Astrocyte (in vitro differentiated cells and primary cell): Measurements from ENCODE around the gene RANBP17. TPM values are rescaled to one million over a fixed set of nuclear protein-coding genes. Genes with fewer than 3 reads are reported as not detected.
A peak's percentile ranks its signal among the peaks of the same experiment; 100 is the strongest.
"Not testable (repeated sequence)": the region's sequence is repeated elsewhere in the genome, so short reads cannot be mapped to it uniquely, and the experiment has no call there.

ENCODE experiments used
- DNase-seq: peaks from one replicate; pipeline ENCODE4 v3.0.0-alpha.2; 2010; ENCODE audit warnings: low read depth
- FAIRE-seq: peaks from 2 replicates; lab custom pipeline; 2011; peaks lifted over from hg19 to GRCh38; lab: Jason Lieb, UNC
- H2AFZ ChIP-seq: 2 replicates; pipeline ENCODE4 v1.6.0; 2012; ENCODE audit warnings: low read depth, low read length, inconsistent platforms
- H3K27ac ChIP-seq: 2 replicates; pipeline ENCODE4 v1.5.1; 2011; ENCODE audit warnings: low read depth, low read length, inconsistent platforms
- H3K27me3 ChIP-seq: 2 replicates; pipeline ENCODE4 v1.6.0; 2011; ENCODE audit warnings: low read length, inconsistent platforms; ENCODE audit not compliant: insufficient read depth
- H3K36me3 ChIP-seq: 2 replicates; pipeline ENCODE4 v1.5.1; 2011; ENCODE audit warnings: low read length, inconsistent platforms; ENCODE audit not compliant: insufficient read depth
- H3K4me1 ChIP-seq: 2 replicates; pipeline ENCODE4 v1.5.1; 2011; ENCODE audit warnings: low read length, inconsistent platforms; ENCODE audit not compliant: insufficient read depth
- H3K4me2 ChIP-seq: 2 replicates; pipeline ENCODE4 v1.6.0; 2012; ENCODE audit warnings: low read length, inconsistent platforms
- H3K4me3 ChIP-seq: 2 replicates; pipeline ENCODE4 v1.5.1; 2011; ENCODE audit warnings: low read depth, mild to moderate bottlenecking, low read length, inconsistent platforms; ENCODE audit not compliant: insufficient read depth
- H3K79me2 ChIP-seq: 2 replicates; pipeline ENCODE4 v1.6.0; 2012; ENCODE audit warnings: mild to moderate bottlenecking, low read length, inconsistent platforms; ENCODE audit not compliant: insufficient read depth
- H3K9ac ChIP-seq: 2 replicates; pipeline ENCODE4 v1.6.0; 2012; ENCODE audit warnings: mild to moderate bottlenecking, low read length, inconsistent platforms
- H3K9me3 ChIP-seq: 2 replicates; pipeline ENCODE4 v1.5.1; 2012; ENCODE audit warnings: low read depth, mild to moderate bottlenecking, low read length, inconsistent platforms; ENCODE audit not compliant: insufficient read depth
- H4K20me1 ChIP-seq: 2 replicates; pipeline ENCODE4 v1.6.0; 2012; ENCODE audit warnings: low read length, inconsistent platforms; ENCODE audit not compliant: insufficient read depth
- H3K27ac Mint-ChIP-seq: one replicate; pipeline ENCODE4 v1.8.0; 2021; ENCODE audit warnings: mild to moderate bottlenecking, mixed read lengths; ENCODE audit not compliant: unreplicated experiment
- H3K27me3 Mint-ChIP-seq: one replicate; pipeline ENCODE4 v1.8.0; 2021; ENCODE audit warnings: low read depth, mixed read lengths; ENCODE audit not compliant: unreplicated experiment
- H3K36me3 Mint-ChIP-seq: one replicate; pipeline ENCODE4 v1.8.0; 2021; ENCODE audit warnings: low read depth, mixed read lengths; ENCODE audit not compliant: unreplicated experiment
- H3K4me1 Mint-ChIP-seq: one replicate; pipeline ENCODE4 v1.8.0; 2021; ENCODE audit warnings: low read depth, mixed read lengths; ENCODE audit not compliant: unreplicated experiment
- H3K4me3 Mint-ChIP-seq: one replicate; pipeline ENCODE4 v1.8.0; 2021; ENCODE audit warnings: mild to moderate bottlenecking, moderate library complexity, mixed read lengths; ENCODE audit not compliant: unreplicated experiment
- H3K9me3 Mint-ChIP-seq: one replicate; pipeline ENCODE4 v1.8.0; 2021; ENCODE audit warnings: mild to moderate bottlenecking, mixed read lengths; ENCODE audit not compliant: unreplicated experiment
- EZH2 ChIP-seq: IDR thresholded peaks from 2 replicates; pipeline ENCODE4 v1.6.1; 2012; ENCODE audit warnings: mild to moderate bottlenecking, low read length, inconsistent platforms; ENCODE audit not compliant: insufficient read depth
- total RNA-seq: library from RNA; stranded (reverse); gene quantifications from 2 replicates; pipeline ENCODE4 v1.2.1, GENCODE V29; 2021
- TF ChIP-seq, protein P1 (sequence below): IDR thresholded peaks from 2 replicates; pipeline ENCODE4 v1.5.1; 2011; ENCODE audit warnings: low read depth, mild to moderate bottlenecking, inconsistent platforms, low read length, moderate library complexity; ENCODE audit not compliant: insufficient read depth

Gene RANBP17
- total RNA-seq, 1 donor from 2014 or later, result 16.2 TPM

DNA sequence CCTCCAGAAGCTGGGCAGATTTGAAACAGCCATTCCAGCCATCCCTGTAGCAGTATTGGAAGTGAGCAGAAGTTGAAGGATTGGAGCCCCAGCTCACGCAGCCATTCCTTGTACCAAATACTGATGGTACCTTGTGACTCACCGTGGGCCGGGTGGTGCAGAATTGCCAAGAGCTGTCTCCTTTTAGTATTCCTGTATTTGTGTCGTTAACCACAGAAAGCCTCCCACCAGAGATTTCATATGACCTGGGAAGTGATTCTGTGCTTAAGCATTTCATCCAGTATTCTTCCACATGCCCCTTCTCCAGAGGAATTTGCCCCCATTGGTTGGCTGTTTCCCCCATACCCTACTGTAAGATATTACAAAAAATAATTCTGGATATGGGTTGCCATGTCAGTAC, 429.6 kb downstream of the RANBP17 start:
- no peak for FAIRE-seq
- Mint-ChIP-seq H3K4me3 (no peak overlapping the region), H3K27me3 (no peaks in the 10 kb centered on the region)

DNA sequence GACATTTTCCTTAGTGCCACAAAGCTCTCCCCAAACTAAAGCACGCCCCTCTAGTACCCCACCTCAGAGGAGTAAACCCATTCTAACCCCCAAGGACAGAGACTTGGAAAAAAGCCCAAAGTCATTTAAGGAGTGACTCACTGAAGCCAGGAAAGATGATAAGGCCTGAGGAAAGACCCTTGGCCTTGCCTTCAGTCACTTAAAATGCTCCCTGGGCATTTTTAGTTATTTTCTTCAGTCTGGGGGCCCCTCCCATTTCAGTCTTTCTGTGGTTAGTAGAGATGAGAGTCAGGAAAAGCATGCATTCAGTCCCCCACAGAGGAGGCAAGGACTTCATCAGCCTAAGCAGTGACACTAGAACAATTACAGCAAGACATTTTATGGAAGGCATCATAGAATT, 433.5 kb downstream of the RANBP17 start:
- Mint-ChIP-seq H3K27me3 (peaks cover 12% of the 10 kb centered on the region), H3K27ac (peak overlapping the region; percentile 42), H3K36me3 (peaks cover 12% of the 10 kb centered on the region), H3K9me3 (no peaks in the 10 kb centered on the region), H3K4me1 (peaks cover 29% of the 10 kb centered on the region), H3K4me3 (no peak overlapping the region)
- no peaks in the 10 kb centered on the region for H3K36me3 ChIP-seq
- H2AFZ ChIP-seq, result no peak overlapping the region
- no peaks in the 10 kb centered on the region for H3K9me3 ChIP-seq
- H3K79me2 ChIP-seq, result no peaks in the 10 kb centered on the region
- H3K27me3 ChIP-seq, result no peaks in the 10 kb centered on the region
- peak overlapping the region; percentile 9 for H3K4me2 ChIP-seq
- no peak for TF ChIP-seq EZH2
- TF ChIP-seq, protein P1, sequence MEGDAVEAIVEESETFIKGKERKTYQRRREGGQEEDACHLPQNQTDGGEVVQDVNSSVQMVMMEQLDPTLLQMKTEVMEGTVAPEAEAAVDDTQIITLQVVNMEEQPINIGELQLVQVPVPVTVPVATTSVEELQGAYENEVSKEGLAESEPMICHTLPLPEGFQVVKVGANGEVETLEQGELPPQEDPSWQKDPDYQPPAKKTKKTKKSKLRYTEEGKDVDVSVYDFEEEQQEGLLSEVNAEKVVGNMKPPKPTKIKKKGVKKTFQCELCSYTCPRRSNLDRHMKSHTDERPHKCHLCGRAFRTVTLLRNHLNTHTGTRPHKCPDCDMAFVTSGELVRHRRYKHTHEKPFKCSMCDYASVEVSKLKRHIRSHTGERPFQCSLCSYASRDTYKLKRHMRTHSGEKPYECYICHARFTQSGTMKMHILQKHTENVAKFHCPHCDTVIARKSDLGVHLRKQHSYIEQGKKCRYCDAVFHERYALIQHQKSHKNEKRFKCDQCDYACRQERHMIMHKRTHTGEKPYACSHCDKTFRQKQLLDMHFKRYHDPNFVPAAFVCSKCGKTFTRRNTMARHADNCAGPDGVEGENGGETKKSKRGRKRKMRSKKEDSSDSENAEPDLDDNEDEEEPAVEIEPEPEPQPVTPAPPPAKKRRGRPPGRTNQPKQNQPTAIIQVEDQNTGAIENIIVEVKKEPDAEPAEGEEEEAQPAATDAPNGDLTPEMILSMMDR, result no peak
- no peak overlapping the region for H3K9ac ChIP-seq
- FAIRE-seq, result no peak
- H3K4me3 ChIP-seq, result no peak overlapping the region
- H3K27ac ChIP-seq, result no peak overlapping the region
- peak; percentile 32 for DNase-seq
- peaks cover 11% of the 10 kb centered on the region for H3K4me1 ChIP-seq
- H4K20me1 ChIP-seq, result no peaks in the 10 kb centered on the region

More for the DNA sequence above, 429.6 kb downstream of the RANBP17 start:
- H3K27me3 ChIP-seq, result no peaks in the 10 kb centered on the region
- no peak overlapping the region for H3K4me3 ChIP-seq
- TF ChIP-seq EZH2, result no peak
- TF ChIP-seq, protein P1, result no peak
- no peaks in the 10 kb centered on the region for H3K9me3 ChIP-seq
- H3K4me1 Mint-ChIP-seq, result peaks cover 38% of the 10 kb centered on the region
- H3K27ac ChIP-seq, result no peak overlapping the region
- no peak overlapping the region for H3K4me2 ChIP-seq
- H2AFZ ChIP-seq, result no peak overlapping the region
- H3K36me3 Mint-ChIP-seq, result peaks cover 5% of the 10 kb centered on the region
- H3K27ac Mint-ChIP-seq, result no peak overlapping the region
- peaks cover 4% of the 10 kb centered on the region for H3K9me3 Mint-ChIP-seq
- peak; percentile 39 for DNase-seq
- no peaks in the 10 kb centered on the region for H3K79me2 ChIP-seq
- H3K36me3 ChIP-seq, result no peaks in the 10 kb centered on the region
- no peak overlapping the region for H3K9ac ChIP-seq
- peaks cover 11% of the 10 kb centered on the region for H3K4me1 ChIP-seq
- no peaks in the 10 kb centered on the region for H4K20me1 ChIP-seq

DNA sequence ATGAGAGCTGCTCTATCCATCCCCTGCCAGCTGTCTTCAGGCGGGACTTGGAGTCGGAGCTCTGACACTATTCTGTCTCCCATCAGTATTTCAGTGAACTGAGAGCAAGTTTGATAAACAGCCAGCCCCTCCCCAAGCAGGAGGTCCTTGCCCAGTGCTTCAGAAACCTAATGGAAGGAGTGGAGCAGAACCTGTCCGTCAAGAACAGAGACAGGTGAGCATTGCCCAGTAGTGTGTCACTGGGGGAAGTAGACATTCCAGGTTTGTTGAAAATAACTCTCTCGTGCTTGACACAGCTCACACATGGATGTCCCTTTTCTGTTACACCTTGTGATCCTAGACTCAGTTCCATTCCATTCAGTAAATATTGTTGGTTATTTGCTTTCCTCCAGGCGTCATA, 434.0 kb downstream of the RANBP17 start:
- Histone ChIP-seq H3K27ac (no peak overlapping the region), H3K4me1 (peaks cover 11% of the 10 kb centered on the region), H3K9ac (no peak overlapping the region), H3K4me3 (no peak overlapping the region), H3K36me3 (no peaks in the 10 kb centered on the region), H3K4me2 (peak overlapping the region; percentile 9), H3K27me3 (no peaks in the 10 kb centered on the region), H3K79me2 (no peaks in the 10 kb centered on the region), H3K9me3 (no peaks in the 10 kb centered on the region), H4K20me1 (no peaks in the 10 kb centered on the region), H2AFZ (no peak overlapping the region)
- no peak for TF ChIP-seq EZH2
- TF ChIP-seq, protein P1, result no peak
- H3K4me1 Mint-ChIP-seq, result peaks cover 29% of the 10 kb centered on the region
- no peaks in the 10 kb centered on the region for H3K9me3 Mint-ChIP-seq
- H3K36me3 Mint-ChIP-seq, result peaks cover 10% of the 10 kb centered on the region
- peak overlapping the region; percentile 6 for H3K27ac Mint-ChIP-seq
- no peak overlapping the region for H3K4me3 Mint-ChIP-seq
- DNase-seq (no peak), FAIRE-seq (no peak)
- H3K27me3 Mint-ChIP-seq, result peaks cover 16% of the 10 kb centered on the region

DNA sequence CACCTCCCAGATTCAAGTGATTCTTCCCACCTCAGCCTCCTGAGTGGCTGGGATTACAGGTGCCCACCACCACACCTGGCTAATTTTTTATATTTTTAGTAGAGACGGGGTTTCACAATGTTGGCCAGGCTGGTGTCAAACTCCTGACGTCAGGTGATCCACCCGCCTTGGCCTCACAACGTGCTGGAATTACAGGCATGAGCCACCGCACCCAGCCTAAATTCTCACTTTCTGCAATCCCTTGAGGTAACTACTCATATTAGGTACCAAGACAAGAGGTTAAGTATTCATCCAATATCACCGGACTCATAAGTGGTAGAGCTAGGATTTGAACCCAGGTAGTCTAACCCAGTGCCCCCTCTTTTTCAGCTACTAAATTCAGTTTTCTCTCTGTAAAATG, 436.1 kb downstream of the RANBP17 start:
- not testable (repeated sequence) for H3K36me3 ChIP-seq, H3K27ac Mint-ChIP-seq, H3K4me3 Mint-ChIP-seq, H3K27me3 ChIP-seq, H3K9me3 Mint-ChIP-seq, H4K20me1 ChIP-seq, H3K79me2 ChIP-seq, FAIRE-seq, H3K9ac ChIP-seq, H3K9me3 ChIP-seq, H3K36me3 Mint-ChIP-seq, H3K27ac ChIP-seq, H3K4me2 ChIP-seq, H2AFZ ChIP-seq, H3K4me3 ChIP-seq, DNase-seq
- peaks cover 11% of the 10 kb centered on the region for H3K4me1 ChIP-seq
- Mint-ChIP-seq H3K4me1 (peaks cover 19% of the 10 kb centered on the region), H3K27me3 (peaks cover 34% of the 10 kb centered on the region)
